Loucy (cell line): ENCODE data around the gene ERICH4.

Experiments
- CTCF ChIP-seq: fragments of 200-600 bp; sonication (generic); conservative IDR thresholded peaks from 2 replicates; pipeline ENCODE4 v1.5.1; 2014; ENCODE audit warnings: mild to moderate bottlenecking, antibody characterized with exemption, low read length
- EZH2phosphoT487 ChIP-seq: fragments of 200-600 bp; IDR thresholded peaks from 2 replicates; pipeline ENCODE4 v1.6.1; 2018; ENCODE audit warnings: antibody characterized with exemption, mild to moderate bottlenecking, moderate library complexity, borderline replicate concordance

GRCh38 chr19:41402010-41402409 lies 40.9 kb upstream of the ERICH4 start:
- TF ChIP-seq CTCF (no peak), EZH2phosphoT487 (no peak)
